ENCODE results near the gene FARP1. TPM values are rescaled to one million over a fixed set of nuclear protein-coding genes. Genes with fewer than 3 reads are reported as not detected.

FARP1 gene
- total RNA-seq, 4 donors from 2014 or later = 28.3 to 69.2 (median 36.4) TPM

DNA sequence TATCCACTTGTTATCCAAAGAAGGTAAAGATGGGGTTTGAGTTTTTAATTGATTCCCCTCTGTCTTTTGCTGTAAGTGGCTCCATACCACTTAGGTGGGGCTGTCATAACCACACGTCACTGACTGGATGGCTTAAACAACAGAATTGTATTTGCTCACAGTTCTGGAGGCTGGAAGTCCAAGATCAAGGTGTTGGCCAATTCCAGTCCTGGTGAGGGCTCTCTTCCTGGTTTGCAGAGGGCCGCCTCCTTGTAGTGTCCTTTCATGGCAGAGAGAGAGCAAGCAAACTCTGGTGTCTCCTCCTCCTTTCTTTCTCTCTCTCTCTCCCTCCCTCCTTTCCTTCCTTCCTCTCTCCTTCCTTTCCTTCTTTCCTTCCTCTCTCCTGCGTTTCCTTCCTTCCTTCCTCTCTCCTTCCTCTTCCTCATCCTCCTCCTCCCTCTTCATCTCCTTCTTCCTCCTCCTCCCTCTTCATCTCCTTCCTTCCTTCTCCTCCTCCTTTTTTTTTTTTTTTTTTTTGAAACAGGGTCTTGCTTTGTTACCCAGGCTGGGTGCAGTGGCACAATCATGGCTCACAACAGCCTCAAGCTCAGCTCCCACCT lies 174.8 kb downstream of the FARP1 start:
- H3K9me3 ChIP-seq = no peaks in the 10 kb centered on the region
- no peak overlapping the region for H3K27ac ChIP-seq
- no peak overlapping the region for H3K4me3 ChIP-seq
- 97 to 100% methylated on average over 1 to 3 of the region's 3 CpGs for WGBS, 2 donors (ENCODE audit: low coverage in 1 of 2)
- H3K27me3 ChIP-seq = no peaks in the 10 kb centered on the region
- H3K4me1 ChIP-seq = no peaks in the 10 kb centered on the region
- no peaks in the 10 kb centered on the region for H3K36me3 ChIP-seq
- ATAC-seq = no peak
- TF ChIP-seq, protein P1, sequence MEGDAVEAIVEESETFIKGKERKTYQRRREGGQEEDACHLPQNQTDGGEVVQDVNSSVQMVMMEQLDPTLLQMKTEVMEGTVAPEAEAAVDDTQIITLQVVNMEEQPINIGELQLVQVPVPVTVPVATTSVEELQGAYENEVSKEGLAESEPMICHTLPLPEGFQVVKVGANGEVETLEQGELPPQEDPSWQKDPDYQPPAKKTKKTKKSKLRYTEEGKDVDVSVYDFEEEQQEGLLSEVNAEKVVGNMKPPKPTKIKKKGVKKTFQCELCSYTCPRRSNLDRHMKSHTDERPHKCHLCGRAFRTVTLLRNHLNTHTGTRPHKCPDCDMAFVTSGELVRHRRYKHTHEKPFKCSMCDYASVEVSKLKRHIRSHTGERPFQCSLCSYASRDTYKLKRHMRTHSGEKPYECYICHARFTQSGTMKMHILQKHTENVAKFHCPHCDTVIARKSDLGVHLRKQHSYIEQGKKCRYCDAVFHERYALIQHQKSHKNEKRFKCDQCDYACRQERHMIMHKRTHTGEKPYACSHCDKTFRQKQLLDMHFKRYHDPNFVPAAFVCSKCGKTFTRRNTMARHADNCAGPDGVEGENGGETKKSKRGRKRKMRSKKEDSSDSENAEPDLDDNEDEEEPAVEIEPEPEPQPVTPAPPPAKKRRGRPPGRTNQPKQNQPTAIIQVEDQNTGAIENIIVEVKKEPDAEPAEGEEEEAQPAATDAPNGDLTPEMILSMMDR (IDR thresholded peaks at IDR 0.05) = no peak
- TF ChIP-seq POLR2A (IDR thresholded peaks at IDR 0.05) (no peak), POLR2AphosphoS5 (IDR thresholded peaks at IDR 0.05) (no peak), EP300 (IDR thresholded peaks at IDR 0.05) (no peak)

GRCh38 chr13:98318263-98318878 lies 175.5 kb downstream of the FARP1 start:
- H3K27ac ChIP-seq = no peak overlapping the region
- H3K9me3 ChIP-seq = no peaks in the 10 kb centered on the region
- no peaks in the 10 kb centered on the region for H3K36me3 ChIP-seq
- no peaks in the 10 kb centered on the region for H3K27me3 ChIP-seq
- H3K4me3 ChIP-seq = no peak overlapping the region
- TF ChIP-seq EP300 (IDR thresholded peaks at IDR 0.05) (no peak), POLR2A (IDR thresholded peaks at IDR 0.05) (no peak), POLR2AphosphoS5 (IDR thresholded peaks at IDR 0.05) (no peak)
- TF ChIP-seq, protein P1 (IDR thresholded peaks at IDR 0.05) = no peak
- ATAC-seq = no peak
- H3K4me1 ChIP-seq = no peaks in the 10 kb centered on the region
- WGBS, 2 donors (ENCODE audit: low coverage in 1 of 2) = 90 to 92% methylated on average over 4 to 5 of the region's 11 CpGs

GRCh38 chr13:98320561-98321105 lies 177.7 kb downstream of the FARP1 start:
- Histone ChIP-seq H3K27ac (no peak overlapping the region), H3K36me3 (no peaks in the 10 kb centered on the region), H3K4me1 (no peaks in the 10 kb centered on the region), H3K27me3 (no peaks in the 10 kb centered on the region), H3K9me3 (no peaks in the 10 kb centered on the region), H3K4me3 (no peak overlapping the region)
- no peak for TF ChIP-seq EP300 (IDR thresholded peaks at IDR 0.05)
- no peak for TF ChIP-seq POLR2A (IDR thresholded peaks at IDR 0.05)
- no peak for TF ChIP-seq POLR2AphosphoS5 (IDR thresholded peaks at IDR 0.05)
- TF ChIP-seq, protein P1 (IDR thresholded peaks at IDR 0.05) = no peak
- no peak for ATAC-seq
- 97% methylated on average over 4 of the region's 9 CpGs; no CpG with 5 or more reads in 1 of the 2 donors for WGBS, 2 donors (ENCODE audit: low coverage in 1 of 2)

DNA sequence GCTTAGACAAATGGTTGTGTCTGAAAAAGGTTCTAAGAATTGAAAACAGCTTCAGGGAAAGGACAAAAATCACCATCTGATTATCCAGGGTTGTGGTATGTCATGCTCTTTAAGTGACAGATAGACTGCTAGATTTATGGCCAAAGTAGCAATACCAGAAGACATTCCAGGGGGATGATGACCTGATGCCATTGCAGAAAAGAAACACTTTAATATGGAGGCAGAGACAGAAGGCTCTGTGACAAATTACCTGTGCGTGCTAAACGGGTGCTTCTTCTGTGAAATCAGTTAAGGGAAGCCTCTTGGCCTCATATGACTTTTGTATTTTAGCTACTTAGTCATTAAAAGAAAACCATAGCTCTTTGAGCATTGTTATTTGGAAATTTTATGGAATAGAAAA lies 178.5 kb downstream of the FARP1 start:
- 94 to 100% methylated on average over 2 of the region's 2 CpGs for WGBS, 2 donors (ENCODE audit: low coverage in 1 of 2)
- no peak overlapping the region for H3K4me3 ChIP-seq
- no peaks in the 10 kb centered on the region for H3K27me3 ChIP-seq
- H3K27ac ChIP-seq = no peak overlapping the region
- ATAC-seq = no peak
- H3K9me3 ChIP-seq = no peaks in the 10 kb centered on the region
- H3K36me3 ChIP-seq = no peaks in the 10 kb centered on the region
- TF ChIP-seq, protein P1 (IDR thresholded peaks at IDR 0.05) = no peak
- no peak for TF ChIP-seq EP300 (IDR thresholded peaks at IDR 0.05)
- TF ChIP-seq POLR2AphosphoS5 (IDR thresholded peaks at IDR 0.05) = no peak
- no peak for TF ChIP-seq POLR2A (IDR thresholded peaks at IDR 0.05)
- H3K4me1 ChIP-seq = no peaks in the 10 kb centered on the region

All from gastroesophageal sphincter (tissue), 4 donors.